ENCODE measurements around the gene ATF2.
"Not testable (repeated sequence)": the region's sequence is repeated elsewhere in the genome, so short reads cannot be mapped to it uniquely, and the experiment has no call there.

ATF2 gene

GRCh38 chr2:175084117-175084516 lies 83.9 kb downstream of the ATF2 start:
- not testable (repeated sequence) for ATAC-seq

- no peak for ATAC-seq
Measured at GRCh38 chr2:175080479-175080878, 87.5 kb downstream of the ATF2 start.

- ATAC-seq = no peak
Measured at GRCh38 chr2:175076272-175076671, 91.7 kb downstream of the ATF2 start.

- ATAC-seq = no peak
Measured at GRCh38 chr2:175074478-175074877, 93.5 kb downstream of the ATF2 start.

GRCh38 chr2:175068534-175068933 lies 99.5 kb downstream of the ATF2 start:
- ATAC-seq = no peak

GRCh38 chr2:175066411-175066810 lies 101.6 kb downstream of the ATF2 start:
- no peak for ATAC-seq

GRCh38 chr2:175064797-175065196 lies 103.2 kb downstream of the ATF2 start:
- no peak for ATAC-seq

GRCh38 chr2:175063741-175064140 lies 104.3 kb downstream of the ATF2 start:
- no peak for ATAC-seq

GRCh38 chr2:175062787-175063585 lies 105.0 kb downstream of the ATF2 start:
- no peak for ATAC-seq

GRCh38 chr2:175057078-175057685 lies 110.8 kb downstream of the ATF2 start:
- ATAC-seq = no peak

GRCh38 chr2:175055993-175056392 lies 112.0 kb downstream of the ATF2 start:
- ATAC-seq = no peak

GRCh38 chr2:175054340-175054739 lies 113.7 kb downstream of the ATF2 start:
- ATAC-seq = no peak

GRCh38 chr2:175049661-175050060 lies 118.3 kb downstream of the ATF2 start:
- no peak for ATAC-seq

GRCh38 chr2:175048275-175048674 lies 119.7 kb downstream of the ATF2 start:
- ATAC-seq = no peak

- ATAC-seq = no peak
Measured at GRCh38 chr2:175039490-175039889, 128.5 kb downstream of the ATF2 start.

GRCh38 chr2:175039031-175039430 lies 129.0 kb downstream of the ATF2 start:
- no peak for ATAC-seq

GRCh38 chr2:175037941-175038340 lies 130.1 kb downstream of the ATF2 start:
- no peak for ATAC-seq

- no peak for ATAC-seq
Measured at GRCh38 chr2:175036582-175037018, 131.4 kb downstream of the ATF2 start.

GRCh38 chr2:175035806-175036205 lies 132.2 kb downstream of the ATF2 start:
- ATAC-seq = no peak

- ATAC-seq = no peak
Measured at GRCh38 chr2:175034716-175035115, 133.3 kb downstream of the ATF2 start.

- ATAC-seq = no peak
Measured at GRCh38 chr2:175030380-175031271, 137.4 kb downstream of the ATF2 start.

GRCh38 chr2:175027755-175028154 lies 140.2 kb downstream of the ATF2 start:
- no peak for ATAC-seq

- ATAC-seq = no peak
Measured at GRCh38 chr2:175026385-175026784, 141.6 kb downstream of the ATF2 start.

Measured in activated CD4-positive, CD25-positive, alpha-beta regulatory T cell treated with anti-CD3 and anti-CD28 coated beads, Interleukin-2, amount 50 U/mL, for 24 hours (primary cell).